Tibial artery (tissue), 4 donors: ENCODE data around the gene EXOG.
A peak's percentile ranks its signal among the peaks of the same experiment; 100 is the strongest.

ENCODE experiments used
- DNase-seq, 2 donors: peaks; one replicate each; pipeline ENCODE4 v3.0.0-alpha.2; 2019
- H3K27ac ChIP-seq, 2 donors: fragments of 200-600 bp; sonication (generic) in 1 of 2; 1 replicate in 1 of 2; 2 replicates in 1 of 2; pipeline ENCODE4 v1.5.1; 2018 to 2019; ENCODE audit warnings: mild to moderate bottlenecking in 1 of 2
- H3K27me3 ChIP-seq, 2 donors: fragments of 200-600 bp; sonication (generic) in 1 of 2; one replicate each; pipeline versions ENCODE4 v1.5.1 to v1.6.0; 2016 to 2019
- H3K36me3 ChIP-seq, 3 donors: fragments of 200-600 bp; sonication (generic) in 2 of 3; one replicate each; pipeline ENCODE4 v1.5.1; 2016 to 2019; ENCODE audit warnings: mild to moderate bottlenecking in 2 of 3
- H3K4me1 ChIP-seq, 4 donors: fragments of 200-600 bp; sonication (generic) in 2 of 4; 1 replicate in 3 of 4; 2 replicates in 1 of 4; pipeline ENCODE4 v1.5.1; 2016 to 2019
- H3K4me3 ChIP-seq, 2 donors: fragments of 200-600 bp; sonication (generic) in 1 of 2; 1 replicate in 1 of 2; 2 replicates in 1 of 2; pipeline ENCODE4 v1.5.1; 2018 to 2019; ENCODE audit warnings: mild to moderate bottlenecking in 2 of 2
- H3K9me3 ChIP-seq, 3 donors: fragments of 200-600 bp; sonication (generic) in 1 of 3; one replicate each; pipeline ENCODE4 v1.5.1; 2016 to 2019
- CTCF ChIP-seq, 2 experiments: fragments of 200-600 bp in 1 of 2; fragments of 450-650 bp in 1 of 2; IDR thresholded peaks; one replicate each; pipeline ENCODE4 v1.5.1; 2017 to 2019; ENCODE audit warnings: antibody characterized with exemption in 2 of 2, mild to moderate bottlenecking in 1 of 2, moderate library complexity in 1 of 2
- intact Hi-C: fragments of 100-400 bp; cut with DNase I; formaldehyde crosslinking; loops from one replicate; pipeline ENCODE4 v1.15.0; 2023; ENCODE audit warnings: low total_unique reads

Gene EXOG

GRCh38 chr3:38454178-38454883 lies 41.8 kb upstream of the EXOG start:
- peak in 1 of 2 donors; percentile 73 for DNase-seq
- peak overlapping the region; percentile 83 to 90 for H3K27ac ChIP-seq
- H3K9me3 ChIP-seq, result no peaks in the 10 kb centered on the region
- H3K36me3 ChIP-seq, result no peaks in the 10 kb centered on the region
- intact Hi-C loops, result no loop called here
- peaks cover 0 to 31% (median 22%) of the 10 kb centered on the region in 4 donors for H3K4me1 ChIP-seq
- H3K27me3 ChIP-seq, result no peaks in the 10 kb centered on the region
- no peak for TF ChIP-seq CTCF (IDR thresholded peaks at IDR 0.05)
- H3K4me3 ChIP-seq, result peak overlapping the region; percentile 72 to 95

DNA sequence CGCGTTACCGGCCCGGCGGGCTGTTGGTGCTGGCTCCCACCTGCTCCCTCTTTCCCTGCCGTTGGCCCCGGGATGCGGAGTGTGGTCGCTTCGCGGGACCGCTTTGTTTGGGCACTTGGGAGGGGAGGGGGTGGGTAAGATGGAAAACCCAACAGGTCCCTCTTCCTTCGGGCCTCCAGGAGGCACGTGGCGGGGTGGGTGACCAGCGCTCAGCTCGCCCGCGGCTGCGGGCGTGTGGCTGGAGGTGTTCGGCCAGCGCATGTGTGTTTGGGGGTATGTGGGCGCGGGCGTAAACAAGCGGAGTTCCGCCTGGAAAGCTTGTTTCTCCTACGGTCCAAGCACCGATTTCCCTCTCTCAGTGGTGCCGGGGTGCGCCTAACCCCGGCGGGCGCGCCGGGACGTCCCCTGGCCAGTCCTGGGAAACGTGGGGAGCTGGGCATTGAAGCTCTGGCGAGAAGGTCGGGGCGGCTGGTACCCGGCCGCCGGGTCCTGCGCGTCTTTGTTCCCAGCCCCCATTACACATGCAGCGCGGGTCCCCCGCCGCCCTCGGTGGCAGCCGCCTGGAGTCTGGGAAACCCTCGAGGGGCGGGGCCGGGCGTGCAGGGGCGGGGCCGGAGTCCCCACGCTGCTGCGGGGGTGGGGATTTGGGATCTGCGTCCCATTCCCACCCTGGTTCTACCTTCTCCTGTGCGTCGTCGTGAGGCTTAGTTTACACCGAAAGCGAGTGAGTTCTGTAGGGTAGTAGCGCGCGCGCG lies 41.1 kb upstream of the EXOG start:
- peaks cover 0 to 38% (median 28%) of the 10 kb centered on the region in 4 donors for H3K4me1 ChIP-seq
- H3K27me3 ChIP-seq, result no peaks in the 10 kb centered on the region
- DNase-seq, result peak; percentile 67 to 89
- TF ChIP-seq CTCF (IDR thresholded peaks at IDR 0.05), result no peak
- H3K4me3 ChIP-seq, result peak overlapping the region; percentile 72 to 95
- intact Hi-C loops, result no loop called here
- no peaks in the 10 kb centered on the region for H3K36me3 ChIP-seq
- H3K27ac ChIP-seq, result peak overlapping the region; percentile 83 to 90
- H3K9me3 ChIP-seq, result no peaks in the 10 kb centered on the region

DNA sequence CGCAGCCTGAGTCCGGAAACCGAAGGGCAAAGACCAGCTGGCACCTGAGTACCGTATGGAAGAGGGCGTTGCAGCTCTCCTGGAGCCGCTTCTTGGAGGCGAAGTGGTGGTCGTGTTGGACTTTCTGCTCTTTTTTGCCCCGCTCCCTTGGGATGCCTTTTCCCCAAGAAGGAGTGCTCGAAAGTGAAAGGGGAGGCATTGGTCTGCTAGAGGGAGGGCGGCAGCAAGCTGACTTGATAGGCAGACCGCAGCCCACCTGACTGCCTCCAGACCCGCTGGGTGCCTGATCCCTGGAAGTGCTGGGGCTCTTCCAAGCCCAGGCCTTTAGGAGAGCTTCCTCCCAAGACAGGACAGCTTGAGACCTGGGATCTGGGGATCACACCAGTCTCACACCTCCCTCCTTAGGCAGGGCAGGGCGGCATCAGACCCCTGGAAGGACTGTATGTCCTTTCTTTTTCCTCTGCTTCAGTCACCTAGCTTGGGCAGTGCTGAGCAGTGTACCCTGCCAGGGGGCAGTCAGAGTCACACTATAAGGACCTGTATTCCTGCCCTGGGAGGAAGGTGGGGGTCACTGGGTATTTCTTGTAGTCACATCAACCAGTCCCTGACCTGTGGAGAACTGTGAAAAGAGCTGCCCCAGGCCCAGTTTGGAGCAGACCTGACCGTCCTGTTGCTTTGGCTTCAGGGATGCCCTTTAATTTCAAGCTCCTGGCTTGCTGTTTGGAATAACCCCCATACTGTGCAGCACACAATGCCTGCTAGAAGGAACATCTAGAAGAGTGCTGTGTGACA lies 40.3 kb upstream of the EXOG start:
- H3K36me3 ChIP-seq, result no peaks in the 10 kb centered on the region
- DNase-seq, result peak in 1 of 2 donors; percentile 76
- H3K4me1 ChIP-seq, result peaks cover 0 to 46% (median 36%) of the 10 kb centered on the region in 4 donors
- intact Hi-C loops, result no loop called here
- H3K4me3 ChIP-seq, result peak overlapping the region; percentile 72 to 95
- H3K27me3 ChIP-seq, result no peaks in the 10 kb centered on the region
- no peak for TF ChIP-seq CTCF (IDR thresholded peaks at IDR 0.05)
- no peaks in the 10 kb centered on the region for H3K9me3 ChIP-seq
- peak overlapping the region; percentile 83 to 90 for H3K27ac ChIP-seq

- TF ChIP-seq CTCF (IDR thresholded peaks at IDR 0.05), result no peak
- Histone ChIP-seq H3K4me1 (peaks cover 0 to 53% (median 41%) of the 10 kb centered on the region in 4 donors), H3K36me3 (no peaks in the 10 kb centered on the region), H3K27ac (no peak overlapping the region), H3K27me3 (no peaks in the 10 kb centered on the region), H3K4me3 (no peak overlapping the region), H3K9me3 (no peaks in the 10 kb centered on the region)
- DNase-seq, result no peak
- intact Hi-C loops, result no loop called here
These were observed 38.8 kb upstream of the EXOG start for GRCh38 chr3:38457111-38458003.
